Activated gamma-delta T cell treated with Interleukin-2 at 50 U/mL for 16 hours (primary cell): Measurements from ENCODE around the gene ZNF189.
A peak's percentile ranks its signal among the peaks of the same experiment; 100 is the strongest.

Source experiments
- DNase-seq: peaks from one replicate; pipeline ENCODE4 v3.0.0-alpha.2; 2020

Gene ZNF189

DNA sequence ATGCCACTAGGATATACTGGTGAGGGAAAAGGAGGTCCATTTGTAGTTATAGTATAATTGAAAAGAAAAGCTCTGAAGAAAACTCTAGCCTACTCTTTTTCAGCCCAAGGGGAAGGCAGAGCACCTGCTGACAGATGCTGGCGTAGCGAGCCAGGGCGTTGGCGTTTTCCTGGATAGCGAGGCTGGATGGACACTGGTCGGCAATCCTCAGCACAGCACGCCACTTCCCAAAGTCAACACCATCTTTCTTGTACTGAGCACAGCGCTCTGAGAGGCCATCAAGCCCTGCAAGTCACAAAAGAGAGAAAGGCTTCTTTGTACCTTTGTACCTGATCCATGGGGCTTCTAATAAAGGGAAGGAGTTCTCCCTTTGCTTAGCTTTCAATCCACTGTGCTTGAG lies 28.7 kb downstream of the ZNF189 start:
- DNase-seq, result no peak

DNA sequence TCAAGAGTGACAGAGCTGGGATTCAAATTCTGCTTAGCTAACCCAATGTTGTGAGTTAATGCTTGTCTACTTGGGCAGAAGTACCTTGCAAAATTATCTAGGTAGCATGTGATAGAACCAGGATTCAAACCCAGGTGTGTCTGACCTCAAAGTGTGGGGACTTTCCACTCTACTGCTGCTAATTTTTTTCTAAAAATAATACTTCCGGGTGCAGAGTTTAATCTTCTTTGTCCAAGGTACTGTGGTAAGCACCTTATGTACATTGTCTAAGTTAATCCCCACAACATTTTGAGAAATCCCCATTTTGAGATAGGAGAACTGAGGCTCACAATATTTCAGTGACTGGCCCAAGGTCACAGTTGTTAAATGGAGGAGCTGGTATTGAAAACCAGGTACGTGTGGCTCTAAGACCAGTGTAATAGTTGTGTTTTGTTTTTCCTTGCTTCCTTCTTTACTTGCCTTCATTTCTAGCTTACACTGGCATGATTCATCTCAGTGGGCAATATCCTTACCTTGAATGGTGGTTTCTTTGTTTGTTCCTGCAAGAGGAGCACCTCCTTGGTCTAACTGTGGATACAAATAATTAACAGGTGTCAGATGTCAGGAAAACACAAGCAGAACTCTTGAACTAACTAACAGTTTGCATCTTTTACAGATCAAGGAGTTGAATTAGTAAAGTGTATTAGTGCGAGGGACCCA lies 29.5 kb downstream of the ZNF189 start:
- DNase-seq, result no peak

DNA sequence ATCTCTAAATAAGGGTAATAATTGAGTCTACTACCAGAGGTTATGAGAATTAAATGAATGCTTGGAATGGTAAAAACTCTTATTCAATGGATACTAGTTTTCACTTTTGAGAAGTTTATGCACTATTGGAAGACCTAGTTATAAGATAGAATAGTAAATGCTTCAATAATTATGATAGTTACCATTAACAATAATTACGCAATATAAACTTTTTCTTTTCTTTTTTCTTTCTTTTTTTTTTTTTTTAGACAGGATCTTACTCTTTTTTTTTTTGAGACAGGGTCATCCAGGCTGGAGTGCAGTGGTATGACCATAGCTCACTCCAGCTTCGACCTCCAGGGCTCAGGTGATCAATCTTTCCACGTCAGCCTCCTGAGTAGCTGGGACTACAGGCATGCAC lies 30.3 kb downstream of the ZNF189 start:
- DNase-seq, result no peak

DNA sequence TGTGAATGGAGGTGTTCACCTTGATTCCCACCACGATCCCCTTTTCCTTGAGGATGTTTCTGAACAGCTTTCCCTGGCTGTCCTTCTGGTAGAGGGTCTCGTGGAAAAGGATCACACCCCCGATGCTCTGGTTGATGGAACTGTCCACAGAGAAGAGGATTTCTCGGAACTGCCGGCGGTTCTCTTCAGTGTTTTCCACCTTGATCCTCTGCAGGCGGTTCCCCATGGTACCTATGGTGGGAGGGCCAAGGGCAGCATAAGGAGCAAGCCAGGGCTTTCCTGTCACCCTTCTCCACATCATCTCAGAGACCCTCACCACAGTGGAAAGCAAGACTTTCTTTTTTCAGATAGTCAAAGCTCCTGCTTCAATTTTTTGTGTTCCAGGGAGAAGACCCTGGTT lies 31.1 kb downstream of the ZNF189 start:
- no peak for DNase-seq

DNA sequence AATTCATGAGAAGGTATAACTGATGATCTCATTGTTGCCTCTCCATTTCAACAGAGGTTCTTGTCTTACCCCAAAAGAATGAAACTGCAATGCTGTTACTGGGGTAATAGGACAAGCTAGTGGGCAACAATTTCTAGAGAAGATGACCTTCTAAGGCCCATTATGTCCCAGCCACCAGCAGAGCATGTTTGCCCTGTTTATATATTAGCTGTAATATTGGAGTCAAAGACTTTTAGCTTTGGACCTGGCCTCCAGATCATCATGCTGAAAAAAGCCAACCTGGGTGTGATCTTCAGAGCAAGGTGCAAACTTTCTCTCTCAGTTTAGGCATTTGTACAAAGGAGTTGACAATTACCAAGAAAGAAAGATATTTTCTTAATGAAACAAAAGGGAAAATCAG lies 33.5 kb downstream of the ZNF189 start:
- no peak for DNase-seq

DNA sequence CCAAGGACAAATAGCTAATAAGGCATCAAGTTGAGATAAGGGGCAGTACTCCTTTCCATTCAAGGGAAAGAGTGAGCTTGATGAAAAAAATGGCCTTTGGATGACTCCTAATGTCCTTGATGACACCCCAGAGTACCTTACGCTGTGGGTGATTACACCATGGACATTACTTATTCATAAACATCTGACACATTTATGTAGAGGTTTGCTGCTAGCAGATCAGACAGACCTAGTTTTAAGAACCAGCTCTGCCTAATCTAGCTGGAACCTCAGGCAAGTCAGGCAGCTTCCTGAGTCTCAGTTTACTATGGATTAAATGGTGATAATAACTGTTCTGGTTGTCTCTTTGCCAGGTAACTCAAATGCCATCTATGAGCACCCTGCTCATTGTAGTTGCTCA lies 34.1 kb downstream of the ZNF189 start:
- DNase-seq, result no peak

DNA sequence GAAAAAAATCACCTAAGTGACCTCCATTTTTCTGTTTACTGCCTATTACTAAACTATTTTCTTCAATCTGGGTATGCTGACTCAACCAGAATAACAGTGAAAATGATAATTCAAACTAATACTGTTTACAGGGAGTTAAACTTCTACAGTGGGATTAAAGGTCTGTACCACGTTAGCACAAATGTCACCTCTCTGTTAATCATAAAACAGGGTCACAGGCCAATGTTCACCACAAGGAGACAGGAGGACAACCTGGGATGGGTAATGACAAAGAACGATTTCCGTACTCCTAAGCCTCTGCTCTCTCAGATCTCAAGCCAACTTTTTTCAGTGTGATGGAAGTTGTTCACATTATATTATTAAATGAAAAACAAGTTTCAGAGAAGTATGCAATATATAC lies 34.6 kb downstream of the ZNF189 start:
- DNase-seq, result no peak

DNA sequence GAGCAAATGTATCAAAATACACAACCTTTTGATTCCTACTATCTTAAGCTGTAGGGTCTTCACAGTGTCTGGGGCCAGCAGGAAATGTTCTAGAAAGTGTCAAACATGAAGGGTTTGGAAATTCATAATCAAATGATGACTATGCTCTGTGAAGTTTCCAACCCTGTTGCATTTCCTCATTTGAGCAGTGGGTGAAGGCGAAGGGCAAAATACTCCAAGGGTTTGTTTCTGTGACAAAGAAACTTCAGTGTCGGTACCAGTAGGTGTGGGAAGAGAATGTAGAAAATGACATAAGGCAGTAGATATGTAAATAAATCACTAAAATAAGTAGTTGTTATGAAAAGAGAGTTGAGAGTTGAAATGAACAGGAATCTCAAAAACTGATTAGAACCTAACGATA lies 36.3 kb downstream of the ZNF189 start:
- no peak for DNase-seq

DNA sequence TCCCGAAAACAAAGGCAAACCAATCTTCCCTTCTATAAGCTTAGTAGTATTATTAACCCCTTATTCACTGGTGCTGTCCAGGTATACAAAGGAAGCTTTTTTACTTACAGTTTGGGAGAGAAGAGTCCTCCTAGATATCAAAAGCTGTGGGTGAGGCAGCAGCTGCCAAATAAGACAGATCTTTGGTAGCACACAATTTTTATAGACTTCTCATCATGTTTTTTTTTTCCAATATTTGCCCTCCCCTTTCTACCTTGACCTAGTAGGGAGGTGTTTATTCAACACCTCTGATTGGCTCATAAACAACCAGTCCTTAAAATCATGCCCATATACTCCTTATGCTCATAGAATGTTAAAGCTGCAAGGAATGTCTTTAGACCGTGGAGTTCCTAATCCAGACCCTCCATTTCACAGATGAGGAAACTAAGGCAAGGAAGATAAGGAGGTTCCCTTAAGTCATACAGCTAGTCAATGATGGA lies 37.0 kb downstream of the ZNF189 start, which contains the start of gene ALDOB:
TSS of gene ALDOB (minus strand) at position 174 of the 479 bp plus-strand sequence. CDS start 4,887 bp downstream, outside the sequence.
- no peak for DNase-seq

DNA sequence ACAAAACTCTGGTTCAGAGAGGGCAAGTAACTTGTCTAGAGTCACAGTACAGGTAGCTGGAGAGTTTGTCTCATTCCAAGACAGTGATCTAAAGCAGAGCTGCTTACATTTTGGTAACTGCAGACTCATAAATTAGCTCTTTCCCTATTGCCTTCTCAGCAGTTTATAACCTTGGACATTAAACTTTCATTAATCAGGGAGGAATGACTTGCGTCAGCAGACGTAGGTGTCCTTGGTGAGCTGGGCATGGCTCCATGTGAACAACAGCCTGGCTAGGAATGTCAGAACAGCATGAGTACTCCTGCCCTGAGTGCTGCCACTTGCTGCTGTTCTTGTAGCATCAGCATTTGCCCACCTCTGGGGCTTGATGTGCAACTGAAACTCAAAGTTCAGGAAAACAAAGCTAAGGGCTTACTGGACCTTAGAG lies 39.2 kb downstream of the ZNF189 start:
- no peak for DNase-seq

DNA sequence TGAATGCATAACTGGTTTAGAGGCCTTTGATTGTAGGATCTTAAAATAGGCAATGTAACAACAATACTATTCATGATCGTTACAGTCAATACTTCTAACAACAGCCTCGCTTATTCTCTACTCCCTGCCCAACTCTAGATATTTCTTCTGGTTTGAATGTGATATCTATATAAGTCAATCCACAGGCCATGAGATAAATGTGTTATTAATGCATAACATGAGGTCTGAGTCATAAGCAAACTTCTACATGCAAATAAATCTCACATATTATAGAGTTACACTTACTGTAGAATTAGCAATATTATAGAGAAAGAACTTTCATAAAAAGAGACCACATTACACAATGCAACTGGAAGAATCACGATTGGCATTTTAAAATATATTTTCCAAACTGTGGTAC lies 39.9 kb downstream of the ZNF189 start:
- DNase-seq, result no peak

DNA sequence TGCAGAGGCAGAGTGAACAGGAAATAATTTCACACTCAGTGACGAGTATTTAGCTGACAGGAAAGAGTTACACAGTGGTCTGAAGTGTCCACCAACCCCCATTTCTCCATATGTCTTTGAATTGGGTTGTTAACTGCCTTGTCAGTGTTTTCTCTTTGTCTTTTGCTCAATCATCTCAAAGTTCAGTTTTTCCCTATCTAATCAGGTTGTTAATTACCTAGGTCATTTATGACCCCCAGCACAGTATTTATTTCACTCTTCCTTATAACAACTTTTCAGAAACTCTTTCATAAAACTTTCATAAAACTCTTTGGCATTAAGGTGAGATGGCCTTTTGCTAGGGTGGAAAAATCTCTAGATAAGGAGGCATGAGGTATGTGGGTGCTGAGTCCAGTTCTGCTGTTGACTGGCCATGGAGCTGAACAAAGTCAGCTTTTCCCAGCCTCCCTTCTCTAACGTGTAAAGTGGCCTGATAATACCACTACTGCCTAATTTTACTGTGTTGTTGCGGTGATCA lies 42.1 kb downstream of the ZNF189 start:
- DNase-seq, result no peak

DNA sequence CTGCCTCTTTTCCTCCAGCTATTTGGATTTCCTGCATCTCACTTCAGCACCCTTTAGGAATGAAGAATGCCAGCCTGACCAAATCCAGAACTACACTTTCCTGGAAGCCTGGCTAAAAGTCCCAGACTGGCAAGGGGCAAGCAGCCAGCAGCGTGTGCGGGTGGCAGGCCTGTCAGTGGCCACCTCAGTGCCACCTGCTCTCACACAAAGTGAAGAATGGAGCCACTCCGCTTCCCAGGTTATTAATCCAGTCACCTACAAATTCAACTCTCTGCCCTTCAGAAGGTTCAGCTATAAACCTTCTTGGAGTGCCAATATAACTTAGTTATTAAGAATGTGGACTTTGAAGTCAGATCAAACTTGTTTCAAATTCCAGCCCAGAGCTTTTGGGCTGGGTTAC lies 43.7 kb downstream of the ZNF189 start:
- DNase-seq, result no peak

DNA sequence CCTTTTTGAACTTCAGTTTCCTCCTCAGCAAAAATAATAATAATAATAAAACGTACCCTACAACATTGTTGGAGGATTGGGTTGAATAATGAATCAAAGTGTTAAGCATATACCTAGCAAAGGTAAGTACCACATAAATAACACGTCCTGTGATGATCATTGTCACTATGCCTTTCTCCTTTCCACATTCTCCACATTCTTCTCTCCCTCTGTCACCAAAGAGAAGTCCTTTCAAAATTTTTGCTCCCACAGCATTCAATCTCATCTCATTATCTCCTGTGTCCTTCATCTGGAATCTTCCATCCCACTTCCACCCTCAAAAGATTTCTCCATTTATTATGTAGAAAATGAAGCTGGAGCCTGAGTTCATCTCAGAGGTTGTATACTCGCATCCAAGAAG lies 44.1 kb downstream of the ZNF189 start:
- no peak for DNase-seq

DNA sequence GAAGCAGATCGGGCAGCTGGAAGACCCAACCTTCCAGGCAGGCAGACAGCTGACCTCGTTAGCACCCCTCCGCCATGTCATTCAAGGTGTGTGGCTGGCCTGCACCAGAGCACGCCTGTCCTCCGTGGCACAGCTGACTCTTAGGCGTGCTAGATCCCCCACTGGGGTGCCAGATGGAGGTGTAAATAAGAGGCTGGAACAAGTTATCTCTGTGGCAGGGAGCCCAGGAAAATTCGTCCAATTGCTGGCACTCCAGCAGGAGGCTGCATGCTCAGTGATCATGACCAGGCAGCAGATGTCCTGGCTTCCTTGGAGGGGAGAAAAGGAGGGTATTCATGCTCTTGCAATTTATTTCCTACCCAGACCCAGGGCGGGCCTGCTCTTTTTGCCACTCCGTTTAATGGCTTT lies 44.7 kb downstream of the ZNF189 start:
- DNase-seq, result no peak

DNA sequence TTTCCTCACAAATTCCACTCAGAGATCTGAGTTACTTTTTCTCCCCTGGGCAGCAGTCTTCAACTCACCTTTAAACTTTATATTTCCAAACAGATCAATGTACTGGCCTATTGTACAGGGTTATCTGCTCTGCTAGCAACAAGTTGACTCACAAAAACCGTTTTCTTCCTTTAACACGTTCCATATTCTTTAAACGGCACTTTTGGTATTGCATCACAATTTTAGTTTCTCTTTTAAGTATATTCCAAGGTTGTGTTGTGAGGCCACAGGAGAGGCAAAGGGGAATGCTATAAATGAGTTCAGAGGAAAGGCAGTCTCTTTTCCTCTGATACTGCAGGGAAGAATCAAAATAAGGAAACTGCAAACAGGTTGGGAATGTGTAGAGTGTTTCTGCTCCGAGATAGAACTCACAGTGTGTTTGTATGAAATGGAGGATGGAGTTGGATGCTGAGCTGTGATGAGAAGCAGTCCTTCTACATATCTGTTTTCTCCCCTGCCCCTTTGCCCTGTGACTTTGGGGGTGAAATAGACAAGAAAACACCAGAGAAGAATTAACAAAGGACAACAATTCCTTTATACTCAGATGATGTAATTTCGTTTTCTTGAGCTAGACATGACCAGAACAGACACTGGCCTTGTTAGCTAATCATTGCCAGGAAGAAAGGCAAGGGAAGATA lies 46.8 kb downstream of the ZNF189 start:
- DNase-seq, result no peak

DNA sequence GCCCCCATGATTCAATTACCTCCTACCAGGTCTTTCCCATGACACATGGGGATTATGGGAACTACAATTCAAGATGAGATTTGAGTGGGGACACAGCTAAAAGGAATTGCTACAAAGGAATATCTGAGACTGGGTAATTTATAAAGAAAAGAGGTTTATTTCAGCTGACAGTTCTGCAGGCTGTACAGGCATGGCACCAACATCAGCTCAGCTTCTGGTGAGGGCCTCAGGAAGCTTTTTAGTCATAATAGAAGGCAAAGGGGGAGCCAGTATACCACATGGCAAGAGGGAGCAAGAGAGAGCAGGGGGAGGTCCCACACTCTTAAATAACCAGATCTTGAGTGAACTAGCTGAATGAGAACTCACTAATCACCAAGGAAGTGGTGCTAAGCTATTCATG lies 48.1 kb downstream of the ZNF189 start:
- DNase-seq, result no peak

DNA sequence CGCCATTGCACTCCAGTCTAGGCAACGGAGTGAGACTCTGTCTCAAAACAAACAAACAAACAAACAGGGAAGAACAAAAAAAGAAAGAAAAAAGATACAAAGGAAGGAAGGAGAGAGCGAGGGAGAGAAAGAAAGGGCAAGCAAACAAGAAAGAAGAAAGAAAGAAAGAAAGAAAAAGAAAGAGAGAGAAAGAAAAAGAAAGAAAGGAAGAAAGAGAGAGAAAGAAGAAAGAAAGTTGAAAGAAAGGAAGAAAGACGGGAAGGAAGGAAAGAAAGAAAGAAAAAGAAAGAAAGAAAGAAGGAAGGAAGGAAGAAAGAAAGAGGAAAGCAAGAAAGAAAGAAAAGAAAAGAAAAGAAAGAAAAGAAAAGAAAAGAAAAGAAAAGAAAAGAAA lies 50.0 kb downstream of the ZNF189 start:
- no peak for DNase-seq

DNA sequence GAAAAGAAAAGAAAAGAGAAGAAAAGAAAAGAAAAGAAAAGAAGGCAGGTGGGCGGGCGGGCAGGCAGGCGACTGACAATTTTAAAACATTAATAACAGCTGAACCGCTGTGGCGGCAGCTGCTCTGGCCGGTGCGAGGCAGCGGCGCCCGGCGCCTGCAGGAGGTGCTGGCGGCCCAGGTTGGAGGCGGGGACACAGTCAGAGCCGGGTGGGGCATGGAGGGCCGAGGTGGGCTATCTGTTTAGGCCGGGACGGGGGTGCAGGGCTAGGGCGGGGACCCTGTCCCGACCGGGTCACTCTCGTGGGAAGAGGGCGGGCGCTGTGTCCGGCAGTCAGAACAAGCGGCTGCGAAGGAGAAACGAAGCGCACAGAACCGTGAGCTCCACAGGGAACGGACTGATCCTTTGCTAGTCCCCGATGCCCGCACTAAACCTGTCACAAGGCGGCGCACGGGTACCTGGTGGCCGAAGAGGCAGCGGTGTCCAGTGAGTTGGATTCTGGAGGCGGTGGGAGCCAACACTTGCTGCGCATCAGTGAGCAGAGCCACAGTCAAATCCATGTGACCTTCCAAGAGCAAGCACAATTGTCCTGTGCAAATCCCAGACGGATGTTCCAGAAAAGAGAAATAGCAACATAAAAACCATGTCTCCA lies 50.5 kb downstream of the ZNF189 start:
- DNase-seq, result peak; percentile 33

DNA sequence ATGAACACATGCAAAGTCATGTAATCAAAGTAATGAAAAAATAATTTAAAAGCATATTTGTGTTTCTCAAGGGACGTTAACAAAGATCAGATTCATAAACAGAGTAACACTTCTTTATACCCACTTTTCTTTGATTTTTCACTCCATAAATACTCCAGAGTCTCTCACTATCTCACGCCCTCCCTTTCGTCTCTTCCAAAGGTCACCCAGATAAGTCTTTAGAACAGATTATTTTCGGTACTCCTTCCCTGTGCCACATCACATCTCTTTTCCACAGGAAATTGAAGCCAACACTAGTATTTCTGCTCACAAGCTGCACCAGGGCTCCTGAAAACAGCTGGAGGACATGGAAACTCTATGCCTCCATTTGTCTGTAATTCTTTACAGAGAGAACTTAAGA lies 52.3 kb downstream of the ZNF189 start:
- no peak for DNase-seq

DNA sequence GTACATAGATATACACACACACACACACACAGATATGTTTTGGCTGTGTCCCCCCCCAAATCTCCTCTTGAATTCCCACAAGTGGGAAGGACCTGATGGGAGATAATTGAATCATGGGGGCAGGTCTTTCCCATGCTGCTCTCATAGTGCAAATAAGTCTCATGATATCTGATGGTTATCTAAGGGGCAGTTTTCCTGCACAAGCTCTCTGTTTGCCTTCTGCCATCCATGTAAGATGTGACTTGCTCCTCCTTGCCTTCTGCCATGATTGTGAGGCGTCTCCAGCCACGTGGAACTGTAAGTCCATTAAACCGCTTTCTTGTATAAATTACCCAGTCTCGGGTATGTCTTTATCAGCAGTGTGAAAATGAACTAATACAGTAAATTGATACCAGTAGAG lies 52.8 kb downstream of the ZNF189 start:
- DNase-seq, result no peak

DNA sequence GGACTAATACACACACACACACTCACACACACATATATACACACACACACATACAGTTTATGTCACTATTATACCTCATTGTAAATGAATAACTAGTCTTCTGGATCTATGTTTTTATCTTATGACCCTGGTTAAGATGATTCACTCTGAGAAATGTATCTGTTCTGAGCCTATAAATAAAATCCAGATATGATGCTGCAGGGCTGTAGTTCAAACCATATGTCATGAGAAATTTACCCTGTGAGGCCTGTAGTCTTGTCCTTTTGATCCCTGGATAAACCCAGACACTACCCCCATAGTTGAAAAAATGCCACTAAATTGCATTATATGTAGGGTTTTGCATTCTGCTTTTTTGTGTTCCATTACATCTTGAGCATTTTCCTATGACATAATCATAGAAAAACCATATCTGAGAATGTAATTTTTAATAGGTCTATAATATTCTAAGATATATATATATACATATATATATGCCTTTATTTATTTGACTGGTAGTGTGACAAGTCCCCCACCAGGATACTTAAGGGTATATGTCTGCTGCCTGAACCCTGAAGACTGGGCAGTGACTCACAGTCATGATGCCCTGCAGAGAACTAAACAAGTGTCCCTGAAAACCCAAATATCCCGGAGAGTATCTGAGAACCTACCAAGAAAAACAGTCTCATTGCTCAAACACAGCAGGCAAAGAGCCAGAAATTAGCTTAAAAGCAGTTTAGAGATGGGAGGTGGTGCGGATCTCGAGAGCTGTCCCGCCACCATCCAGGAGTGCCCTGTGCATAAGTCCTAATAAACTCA lies 55.3 kb downstream of the ZNF189 start:
- no peak for DNase-seq

DNA sequence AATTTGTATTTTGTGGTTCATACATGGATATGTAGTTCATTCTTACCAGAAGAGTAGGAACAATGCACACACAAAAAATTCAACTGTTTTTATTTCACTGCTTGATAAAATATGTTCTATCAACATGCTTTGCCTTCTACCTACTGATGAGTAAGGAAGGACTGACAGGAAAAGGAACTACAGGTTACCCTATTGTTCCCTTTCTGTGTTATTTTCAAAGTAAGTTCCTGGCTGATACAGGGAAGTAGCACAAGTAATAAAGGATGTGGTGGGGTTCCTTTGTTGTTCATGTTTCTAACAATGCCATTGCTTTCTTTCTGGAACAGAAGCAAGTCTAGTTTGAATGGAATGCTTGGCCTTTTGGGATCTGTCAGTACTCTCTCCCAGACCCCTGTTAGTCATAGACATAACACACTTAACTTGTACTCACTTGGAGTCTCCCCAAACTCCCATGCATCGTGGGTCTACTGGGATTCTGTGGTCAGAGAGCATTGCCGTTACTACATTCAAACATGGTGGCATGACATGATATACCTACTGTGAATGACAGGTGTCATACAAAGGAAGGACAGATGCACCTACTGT lies 57.1 kb downstream of the ZNF189 start:
- DNase-seq, result no peak
